ENCODE measurements around the gene MPST. TPM values are rescaled to one million over a fixed set of nuclear protein-coding genes. Genes with fewer than 3 reads are reported as not detected.

Gene MPST
- total and polyA plus RNA-seq, 2 donors from 2014 or later: 44.4 to 167 TPM

DNA sequence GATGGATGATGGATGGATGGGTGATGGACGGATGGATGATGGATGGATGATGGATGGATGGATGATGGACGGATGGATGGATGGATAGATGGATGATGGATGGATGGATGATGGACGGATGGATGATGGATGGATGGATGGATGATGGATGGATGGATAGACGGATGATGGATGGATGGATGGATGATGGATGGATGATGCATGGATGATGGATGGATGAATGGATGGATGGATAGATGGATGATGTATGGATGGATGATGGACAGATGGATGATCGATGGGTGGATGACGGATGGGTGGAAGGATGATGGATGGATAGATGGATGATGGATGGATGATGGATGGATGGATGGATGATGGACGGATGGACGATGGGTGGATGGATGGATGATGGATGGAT is 53.1 kb downstream of the MPST start:
- TF ChIP-seq CTCF (IDR thresholded peaks at IDR 0.05; ENCODE audit: borderline replicate concordance, extremely low read depth, insufficient read depth): no peak

GRCh38 chr22:37074537-37074936 is 55.0 kb downstream of the MPST start:
- FAIRE-seq: no peak
- peaks cover 7% of the 10 kb centered on the region for H3K27me3 ChIP-seq (ENCODE audit: control insufficient read depth, insufficient read depth, low read length)

More for the DNA sequence above, 53.1 kb downstream of the MPST start:
- no peak overlapping the region for H3K27ac ChIP-seq (ENCODE audit: low read depth in 2 of 2, low read length in 2 of 2)
- intact Hi-C loops (cut with DNase I): no loop called here
- H3K4me1 ChIP-seq (ENCODE audit: control insufficient read depth in 2 of 3, insufficient read depth in 2 of 3, low read depth in 1 of 3, low read length in 3 of 3): no peaks in the 10 kb centered on the region
- DNase-seq (no peak), FAIRE-seq (no peak)
- no peaks in the 10 kb centered on the region for H3K36me3 ChIP-seq (ENCODE audit: control insufficient read depth in 2 of 3, insufficient read depth in 3 of 3, low read length in 3 of 3)
- no peak overlapping the region for H3K9ac ChIP-seq (ENCODE audit: low read length in 3 of 3)
- H3K4me3 ChIP-seq (ENCODE audit: low read length in 3 of 3): peak overlapping the region in 1 of 3 donors; percentile 18
- H3K27me3 ChIP-seq (ENCODE audit: control insufficient read depth, insufficient read depth, low read length): peaks cover 10% of the 10 kb centered on the region
- peaks cover 0 to 6% (median 0%) of the 10 kb centered on the region in 3 donors for H3K9me3 ChIP-seq (ENCODE audit: control insufficient read depth in 2 of 3, insufficient read depth in 1 of 3, low read length in 3 of 3)

DNA sequence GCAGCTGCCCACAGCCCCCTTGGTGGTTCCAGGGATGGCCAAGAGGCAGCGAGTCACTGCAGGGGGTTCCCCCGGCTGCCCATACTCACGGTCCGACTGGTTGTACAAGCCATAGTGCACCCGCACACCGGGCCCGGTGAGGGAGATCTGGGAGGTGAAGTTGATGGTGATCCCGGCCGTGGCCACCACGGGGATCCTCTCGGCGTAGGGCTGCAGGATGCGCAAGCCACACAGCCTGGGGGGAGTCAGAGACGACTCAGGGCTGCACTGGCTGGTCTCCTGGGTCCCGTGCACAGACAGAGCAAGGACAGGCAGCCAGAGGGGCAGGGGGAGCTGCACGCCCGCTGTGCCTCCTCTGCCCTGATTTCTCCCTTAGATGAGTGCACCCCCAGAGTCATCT is 55.5 kb downstream of the MPST start:
- no peaks in the 10 kb centered on the region for H3K36me3 ChIP-seq (ENCODE audit: control insufficient read depth in 2 of 3, insufficient read depth in 3 of 3, low read length in 3 of 3)
- H3K9ac ChIP-seq (ENCODE audit: low read length in 3 of 3): no peak overlapping the region
- no peak overlapping the region for H3K4me3 ChIP-seq (ENCODE audit: low read length in 3 of 3)
- FAIRE-seq: no peak
- peaks cover 0 to 3% (median 0%) of the 10 kb centered on the region in 3 donors for H3K4me1 ChIP-seq (ENCODE audit: control insufficient read depth in 2 of 3, insufficient read depth in 2 of 3, low read depth in 1 of 3, low read length in 3 of 3)
- no peak for TF ChIP-seq CTCF (IDR thresholded peaks at IDR 0.05; ENCODE audit: borderline replicate concordance, extremely low read depth, insufficient read depth)
- DNase-seq: no peak
- peaks cover 7% of the 10 kb centered on the region for H3K27me3 ChIP-seq (ENCODE audit: control insufficient read depth, insufficient read depth, low read length)
- no peak overlapping the region for H3K27ac ChIP-seq (ENCODE audit: low read depth in 2 of 2, low read length in 2 of 2)
- intact Hi-C loops (cut with DNase I): no loop called here
- H3K9me3 ChIP-seq (ENCODE audit: control insufficient read depth in 2 of 3, insufficient read depth in 1 of 3, low read length in 3 of 3): peaks cover 0 to 6% (median 0%) of the 10 kb centered on the region in 3 donors

More at GRCh38 chr22:37074537-37074936, 55.0 kb downstream of the MPST start:
- TF ChIP-seq CTCF (IDR thresholded peaks at IDR 0.05; ENCODE audit: borderline replicate concordance, extremely low read depth, insufficient read depth): no peak
- Histone ChIP-seq H3K36me3 (ENCODE audit: control insufficient read depth in 2 of 3, insufficient read depth in 3 of 3, low read length in 3 of 3) (no peaks in the 10 kb centered on the region), H3K4me1 (ENCODE audit: control insufficient read depth in 2 of 3, insufficient read depth in 2 of 3, low read depth in 1 of 3, low read length in 3 of 3) (peaks cover 0 to 3% (median 0%) of the 10 kb centered on the region in 3 donors), H3K9me3 (ENCODE audit: control insufficient read depth in 2 of 3, insufficient read depth in 1 of 3, low read length in 3 of 3) (peaks cover 0 to 6% (median 0%) of the 10 kb centered on the region in 3 donors), H3K9ac (ENCODE audit: low read length in 3 of 3) (no peak overlapping the region), H3K4me3 (ENCODE audit: low read length in 3 of 3) (no peak overlapping the region), H3K27ac (ENCODE audit: low read depth in 2 of 2, low read length in 2 of 2) (no peak overlapping the region)
- DNase-seq: no peak
- intact Hi-C loops (cut with DNase I): no loop called here

Measured in kidney (tissue), 14 donors.